Calu3 (cell line): ENCODE measurements around the gene MIDN. TPM values are rescaled to one million over a fixed set of nuclear protein-coding genes. Genes with fewer than 3 reads are reported as not detected.

Source experiments
- BruUV-seq: library from RNA; stranded (reverse); fragments of 400-500 nt; replicated peaks from 2 replicates; lab custom pipeline; 2021; lab: Mats Ljungman, UMichigan
- CTCF ChIA-PET: fragments of 300-600 bp; sonication (Branson Sonifier 250); formaldehyde crosslinking; loops from one replicate; lab custom pipeline; 2022; ENCODE audit warnings: antibody characterized with exemption; lab: Charles Lee
- DNase-seq: peaks from one replicate; pipeline ENCODE4 v3.0.0; 2022
- H3K27ac Mint-ChIP-seq: one replicate; pipeline ENCODE4 v1.8.0; 2022; ENCODE audit warnings: mixed read lengths; ENCODE audit not compliant: unreplicated experiment
- H3K27me3 Mint-ChIP-seq: one replicate; pipeline ENCODE4 v1.8.0; 2022; ENCODE audit warnings: mixed read lengths; ENCODE audit not compliant: unreplicated experiment
- H3K36me3 Mint-ChIP-seq: one replicate; pipeline ENCODE4 v1.8.0; 2022; ENCODE audit warnings: mild to moderate bottlenecking, moderate library complexity, mixed read lengths; ENCODE audit not compliant: insufficient read depth, unreplicated experiment
- H3K4me1 Mint-ChIP-seq: one replicate; pipeline ENCODE4 v1.8.0; 2022; ENCODE audit warnings: mild to moderate bottlenecking, low read depth, mixed read lengths; ENCODE audit not compliant: unreplicated experiment
- H3K4me3 Mint-ChIP-seq: one replicate; pipeline ENCODE4 v1.8.0; 2022; ENCODE audit warnings: mild to moderate bottlenecking, low read depth, moderate library complexity, mixed read lengths; ENCODE audit not compliant: unreplicated experiment
- H3K9me3 Mint-ChIP-seq: one replicate; pipeline ENCODE4 v1.8.0; 2022; ENCODE audit warnings: low read depth, mixed read lengths; ENCODE audit not compliant: unreplicated experiment
- intact Hi-C: fragments of 100-400 bp; cut with micrococcal nuclease; formaldehyde crosslinking; loops from one replicate; pipeline ENCODE4 v1.10.0; 2022; ENCODE audit not compliant: unreplicated experiment
- total RNA-seq: library from RNA; stranded (reverse); gene quantifications from 2 replicates; pipeline ENCODE4 v1.2.3, GENCODE V29; 2022
- TF ChIP-seq, protein P1 (sequence below): fragments of 200-600 bp; IDR thresholded peaks from one replicate; pipeline ENCODE4 v1.8.0; 2022; ENCODE audit warnings: antibody characterized with exemption; ENCODE audit not compliant: unreplicated experiment

MIDN gene
- total RNA-seq, 1 experiment from 2014 or later = 61.8 TPM

DNA sequence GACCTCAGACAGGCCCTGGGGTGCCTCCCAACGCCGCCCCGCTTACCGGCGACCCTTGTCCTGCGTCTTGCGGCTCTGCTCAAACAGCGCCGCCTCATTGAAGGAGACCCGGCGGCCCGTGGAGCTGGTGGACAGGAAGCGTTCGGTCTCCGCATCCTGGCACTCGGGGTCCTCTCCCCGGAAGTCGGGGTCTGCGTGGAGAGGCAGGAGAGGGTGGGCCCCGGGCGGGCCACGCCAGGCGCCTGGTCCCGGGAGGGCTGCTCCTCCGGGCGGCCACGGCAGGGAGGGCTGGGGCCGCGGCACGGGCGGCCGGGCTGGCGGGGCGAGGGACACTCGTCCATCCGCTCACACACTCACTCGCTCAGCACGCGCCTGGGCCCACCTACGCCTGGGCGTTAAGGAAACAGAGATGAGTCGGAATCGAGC is 13.4 kb upstream of the MIDN start:
- CTCF ChIA-PET = no interaction called here
- Mint-ChIP-seq H3K9me3 (no peaks in the 10 kb centered on the region), H3K4me3 (no peak overlapping the region), H3K36me3 (peaks cover 33% of the 10 kb centered on the region), H3K27ac (no peak overlapping the region), H3K4me1 (peaks cover 22% of the 10 kb centered on the region), H3K27me3 (no peaks in the 10 kb centered on the region)
- TF ChIP-seq, protein P1, sequence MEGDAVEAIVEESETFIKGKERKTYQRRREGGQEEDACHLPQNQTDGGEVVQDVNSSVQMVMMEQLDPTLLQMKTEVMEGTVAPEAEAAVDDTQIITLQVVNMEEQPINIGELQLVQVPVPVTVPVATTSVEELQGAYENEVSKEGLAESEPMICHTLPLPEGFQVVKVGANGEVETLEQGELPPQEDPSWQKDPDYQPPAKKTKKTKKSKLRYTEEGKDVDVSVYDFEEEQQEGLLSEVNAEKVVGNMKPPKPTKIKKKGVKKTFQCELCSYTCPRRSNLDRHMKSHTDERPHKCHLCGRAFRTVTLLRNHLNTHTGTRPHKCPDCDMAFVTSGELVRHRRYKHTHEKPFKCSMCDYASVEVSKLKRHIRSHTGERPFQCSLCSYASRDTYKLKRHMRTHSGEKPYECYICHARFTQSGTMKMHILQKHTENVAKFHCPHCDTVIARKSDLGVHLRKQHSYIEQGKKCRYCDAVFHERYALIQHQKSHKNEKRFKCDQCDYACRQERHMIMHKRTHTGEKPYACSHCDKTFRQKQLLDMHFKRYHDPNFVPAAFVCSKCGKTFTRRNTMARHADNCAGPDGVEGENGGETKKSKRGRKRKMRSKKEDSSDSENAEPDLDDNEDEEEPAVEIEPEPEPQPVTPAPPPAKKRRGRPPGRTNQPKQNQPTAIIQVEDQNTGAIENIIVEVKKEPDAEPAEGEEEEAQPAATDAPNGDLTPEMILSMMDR = no peak
- no peak for DNase-seq
- intact Hi-C loops = no loop called here
- BruUV-seq = no TSS peak

DNA sequence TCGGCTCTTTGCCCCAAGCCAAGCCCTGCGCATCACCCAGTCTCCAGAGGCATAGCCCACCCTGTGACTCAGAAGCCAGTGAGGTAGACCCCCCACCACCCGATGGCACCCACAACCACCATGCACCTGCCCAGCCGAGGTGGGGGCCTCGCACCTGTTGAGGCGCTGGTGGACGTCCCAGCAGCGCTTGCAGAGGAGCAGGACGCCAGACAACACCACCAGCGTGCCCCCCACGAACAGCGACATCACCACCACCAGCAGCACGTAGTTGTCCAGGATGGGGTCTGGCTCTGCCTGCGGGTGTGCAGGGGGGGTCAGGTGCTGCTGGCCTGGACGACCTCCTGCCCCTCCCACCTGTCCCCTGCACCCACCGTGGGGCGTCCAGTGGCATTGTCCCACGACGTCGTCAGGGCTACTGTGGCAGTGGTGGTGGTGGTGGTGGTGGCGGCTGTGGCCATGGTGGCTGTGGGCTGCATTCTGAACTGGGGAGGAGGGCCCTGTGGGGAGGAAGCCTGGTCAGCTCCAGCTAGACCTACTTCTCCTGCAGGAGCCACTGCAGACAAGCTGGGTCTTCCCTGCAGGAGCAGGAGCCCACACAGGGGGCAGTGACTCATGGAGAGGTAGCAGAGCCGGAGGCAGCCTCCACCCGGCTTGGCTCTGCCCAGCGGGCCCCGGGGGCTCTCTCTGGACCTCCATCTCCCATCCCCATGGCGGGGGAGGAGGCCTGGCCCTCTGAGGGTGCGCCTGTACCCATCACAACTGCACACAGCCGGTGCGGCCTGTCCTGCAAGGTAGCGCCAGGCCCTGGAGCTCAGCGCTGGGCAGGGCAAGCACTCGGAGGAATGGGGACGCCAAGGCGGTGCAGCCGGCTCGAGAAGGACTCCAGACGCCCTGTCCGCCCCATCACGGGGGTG is 12.5 kb upstream of the MIDN start:
- Mint-ChIP-seq H3K27me3 (no peaks in the 10 kb centered on the region), H3K9me3 (no peaks in the 10 kb centered on the region), H3K4me1 (peaks cover 22% of the 10 kb centered on the region), H3K27ac (no peak overlapping the region), H3K4me3 (peak overlapping the region; percentile 58), H3K36me3 (peaks cover 33% of the 10 kb centered on the region)
- BruUV-seq = no TSS peak
- CTCF ChIA-PET = no interaction called here
- intact Hi-C loops = no loop called here
- TF ChIP-seq, protein P1 = no peak
- no peak for DNase-seq

DNA sequence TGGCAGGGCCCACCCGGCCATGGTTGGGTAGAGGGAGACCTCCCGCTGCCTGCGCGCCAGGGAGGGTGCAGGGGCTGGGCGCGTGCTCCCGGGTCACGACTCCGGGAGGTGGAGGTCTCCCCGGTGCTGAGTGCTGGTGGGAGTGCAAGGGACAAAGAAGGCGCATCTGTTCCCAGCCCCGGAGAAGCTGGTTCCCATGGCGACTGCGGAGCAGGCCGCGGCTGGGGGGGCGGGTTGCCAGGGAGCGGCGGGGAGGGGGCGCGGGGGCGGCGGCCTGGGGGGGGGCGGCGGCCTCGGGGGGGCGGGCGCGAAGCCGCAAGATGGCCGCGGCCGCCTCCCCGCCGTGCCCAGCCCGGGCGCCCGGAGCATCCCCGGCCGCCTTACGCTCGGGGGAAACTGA is 11.8 kb upstream of the MIDN start:
- Mint-ChIP-seq H3K4me1 (peaks cover 26% of the 10 kb centered on the region), H3K9me3 (no peaks in the 10 kb centered on the region), H3K27ac (no peak overlapping the region), H3K36me3 (peaks cover 36% of the 10 kb centered on the region), H3K4me3 (peak overlapping the region; percentile 58), H3K27me3 (no peaks in the 10 kb centered on the region)
- TF ChIP-seq, protein P1 = no peak
- CTCF ChIA-PET = no interaction called here
- DNase-seq = no peak
- intact Hi-C loops = no loop called here
- no TSS peak for BruUV-seq

DNA sequence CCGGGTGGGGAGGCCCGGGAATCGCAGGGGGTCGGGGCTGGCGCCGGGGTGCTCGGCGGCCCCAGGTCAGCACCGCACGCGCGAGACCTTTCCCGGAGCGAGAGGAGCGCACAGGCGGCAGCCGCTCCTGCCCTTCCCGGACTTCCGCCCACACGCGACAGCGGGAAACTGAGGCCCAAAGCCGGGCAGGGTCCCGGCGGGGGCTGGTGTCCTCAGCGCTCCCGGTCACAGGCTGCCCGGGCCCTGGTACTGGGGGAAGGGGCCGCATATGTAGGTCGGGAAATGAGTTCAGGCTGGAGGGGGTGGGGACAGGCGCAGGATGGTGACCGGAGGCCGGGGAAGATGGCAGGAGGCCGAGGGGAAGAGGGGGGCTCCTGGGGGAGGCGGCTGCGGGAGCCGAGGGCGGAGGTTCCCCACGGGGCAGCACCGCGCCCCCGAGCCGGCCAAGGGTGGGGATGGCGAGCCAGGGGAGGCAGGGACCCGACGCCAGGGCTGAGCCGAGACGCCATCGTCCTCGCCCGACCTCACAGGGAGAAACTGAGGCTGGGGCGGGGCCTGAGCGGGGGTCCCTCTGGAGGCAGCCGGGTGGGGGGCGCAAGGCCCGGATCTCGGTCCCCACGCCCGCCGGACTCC is 11.2 kb upstream of the MIDN start:
- no peaks in the 10 kb centered on the region for H3K27me3 Mint-ChIP-seq
- H3K4me3 Mint-ChIP-seq = peak overlapping the region; percentile 58
- H3K36me3 Mint-ChIP-seq = peaks cover 36% of the 10 kb centered on the region
- intact Hi-C loops = no loop called here
- H3K4me1 Mint-ChIP-seq = peaks cover 22% of the 10 kb centered on the region
- CTCF ChIA-PET = no interaction called here
- TF ChIP-seq, protein P1 = no peak
- DNase-seq = no peak
- H3K9me3 Mint-ChIP-seq = no peaks in the 10 kb centered on the region
- BruUV-seq = no TSS peak
- no peak overlapping the region for H3K27ac Mint-ChIP-seq
